DOHH2 (cell line): Measurements from ENCODE around the gene ADAMTS2.

Experiments used
- H3F3A ChIP-seq: fragments of 200-600 bp; sonication (generic), shearing (Covaris generic); 2 replicates; pipeline ENCODE4 v1.6.0; 2016; ENCODE audit warnings: antibody characterized with exemption, mild to moderate bottlenecking; ENCODE audit not compliant: control insufficient read depth, insufficient read depth
- H3K27ac ChIP-seq: fragments of 200-600 bp; sonication (generic); 2 replicates; pipeline ENCODE4 v1.5.1; 2014; ENCODE audit warnings: low read depth, mild to moderate bottlenecking, low read length, moderate library complexity
- H3K27me3 ChIP-seq: fragments of 200-600 bp; sonication (generic); 2 replicates; pipeline ENCODE4 v1.6.1; 2014; ENCODE audit warnings: mild to moderate bottlenecking, low read length, mixed read lengths; ENCODE audit not compliant: control insufficient read depth
- H3K36me3 ChIP-seq: fragments of 200-600 bp; sonication (generic); 2 replicates; pipeline ENCODE4 v1.6.1; 2014; ENCODE audit warnings: mild to moderate bottlenecking, low read length, moderate library complexity, mixed read lengths; ENCODE audit not compliant: control insufficient read depth
- H3K4me1 ChIP-seq: fragments of 200-600 bp; sonication (generic); 2 replicates; pipeline ENCODE4 v1.6.1; 2014; ENCODE audit warnings: mild to moderate bottlenecking, low read length, mixed read lengths; ENCODE audit not compliant: control insufficient read depth
- H3K4me2 ChIP-seq: fragments of 200-600 bp; sonication (generic); 2 replicates; pipeline ENCODE4 v1.6.0; 2014; ENCODE audit warnings: mild to moderate bottlenecking, low read length, moderate library complexity
- H3K4me3 ChIP-seq: fragments of 200-600 bp; sonication (generic); 2 replicates; pipeline ENCODE4 v1.5.1; 2014; ENCODE audit warnings: mild to moderate bottlenecking, low read length, mixed read lengths
- H3K79me2 ChIP-seq: fragments of 200-600 bp; sonication (generic); 2 replicates; pipeline ENCODE4 v1.6.1; 2014; ENCODE audit warnings: mild to moderate bottlenecking, low read length, mixed read lengths; ENCODE audit not compliant: control insufficient read depth
- H3K9me2 ChIP-seq: fragments of 200-600 bp; sonication (generic); replicated peaks from 2 replicates; pipeline ENCODE4 v1.6.1; 2014; ENCODE audit warnings: mild to moderate bottlenecking, low read length, mixed read lengths; ENCODE audit not compliant: control insufficient read depth
- H3K9me3 ChIP-seq: fragments of 200-600 bp; sonication (generic); 2 replicates; pipeline ENCODE4 v1.6.1; 2014; ENCODE audit warnings: antibody characterized with exemption, low read length, mixed read lengths; ENCODE audit not compliant: control insufficient read depth, insufficient read depth
- H4K20me1 ChIP-seq: fragments of 200-600 bp; sonication (generic); 2 replicates; pipeline ENCODE4 v1.6.0; 2014; ENCODE audit warnings: low read depth, mild to moderate bottlenecking, antibody characterized with exemption, low read length, moderate library complexity; ENCODE audit not compliant: control insufficient read depth, insufficient read depth
- EZH2phosphoT487 ChIP-seq: fragments of 200-600 bp; sonication (generic); IDR thresholded peaks from 2 replicates; pipeline ENCODE4 v1.6.1; 2017; ENCODE audit warnings: borderline replicate concordance, mild to moderate bottlenecking, antibody characterized with exemption, low read length, moderate library complexity, mixed read lengths
- TF ChIP-seq, protein P1 (sequence below): fragments of 200-600 bp; sonication (generic); IDR thresholded peaks from one replicate; pipeline ENCODE4 v1.5.1; 2014; ENCODE audit warnings: antibody characterized with exemption, mild to moderate bottlenecking, low read depth, low read length; ENCODE audit not compliant: poor library complexity, severe bottlenecking

ADAMTS2 gene

DNA sequence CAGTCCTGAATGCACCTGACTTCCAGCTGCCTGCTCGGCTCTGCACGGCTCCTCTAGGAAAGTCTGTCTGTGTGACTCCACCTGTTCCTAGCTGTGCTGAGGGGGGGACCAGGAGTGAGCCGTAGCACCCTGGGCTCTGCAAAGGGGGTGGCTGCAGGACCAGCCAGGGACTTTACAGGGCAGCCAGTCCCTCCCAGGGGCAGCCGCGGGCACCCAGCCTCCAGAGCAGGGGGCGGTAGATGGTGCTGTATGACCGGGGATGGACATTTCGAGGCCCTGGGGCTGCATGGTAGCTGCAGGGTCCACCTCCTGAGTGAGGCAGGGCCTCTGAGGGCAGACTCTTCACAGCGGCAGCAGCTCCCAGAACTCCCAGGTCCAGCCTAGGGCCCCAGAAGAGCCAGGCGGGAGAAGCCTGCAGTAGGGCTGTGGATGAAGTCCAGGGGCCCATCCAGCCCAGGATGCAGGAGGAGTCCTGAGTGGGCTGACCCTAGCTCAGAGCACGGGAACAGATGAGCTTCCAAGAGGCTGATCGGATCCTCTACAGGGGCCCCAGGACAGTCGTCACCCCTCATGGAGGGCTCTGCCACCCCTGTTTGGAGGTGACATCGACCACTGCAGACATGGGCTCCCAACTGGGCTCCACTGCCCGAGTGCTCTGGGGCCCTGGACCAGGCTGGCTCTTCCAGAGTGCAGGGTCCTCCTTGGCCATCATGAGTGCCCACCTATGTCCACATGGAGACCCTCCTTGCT, 179.7 kb downstream of the ADAMTS2 start:
- H3K4me2 ChIP-seq = no peak overlapping the region
- no peaks in the 10 kb centered on the region for H3K36me3 ChIP-seq
- peaks cover 4% of the 10 kb centered on the region; the same call in 1 of the 2 replicates for H3K9me3 ChIP-seq
- no peaks in the 10 kb centered on the region for H3K79me2 ChIP-seq
- H3K4me3 ChIP-seq = no peak overlapping the region
- H3K9me2 ChIP-seq = no peaks in the 10 kb centered on the region
- TF ChIP-seq, protein P1, sequence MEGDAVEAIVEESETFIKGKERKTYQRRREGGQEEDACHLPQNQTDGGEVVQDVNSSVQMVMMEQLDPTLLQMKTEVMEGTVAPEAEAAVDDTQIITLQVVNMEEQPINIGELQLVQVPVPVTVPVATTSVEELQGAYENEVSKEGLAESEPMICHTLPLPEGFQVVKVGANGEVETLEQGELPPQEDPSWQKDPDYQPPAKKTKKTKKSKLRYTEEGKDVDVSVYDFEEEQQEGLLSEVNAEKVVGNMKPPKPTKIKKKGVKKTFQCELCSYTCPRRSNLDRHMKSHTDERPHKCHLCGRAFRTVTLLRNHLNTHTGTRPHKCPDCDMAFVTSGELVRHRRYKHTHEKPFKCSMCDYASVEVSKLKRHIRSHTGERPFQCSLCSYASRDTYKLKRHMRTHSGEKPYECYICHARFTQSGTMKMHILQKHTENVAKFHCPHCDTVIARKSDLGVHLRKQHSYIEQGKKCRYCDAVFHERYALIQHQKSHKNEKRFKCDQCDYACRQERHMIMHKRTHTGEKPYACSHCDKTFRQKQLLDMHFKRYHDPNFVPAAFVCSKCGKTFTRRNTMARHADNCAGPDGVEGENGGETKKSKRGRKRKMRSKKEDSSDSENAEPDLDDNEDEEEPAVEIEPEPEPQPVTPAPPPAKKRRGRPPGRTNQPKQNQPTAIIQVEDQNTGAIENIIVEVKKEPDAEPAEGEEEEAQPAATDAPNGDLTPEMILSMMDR = no peak
- no peak for TF ChIP-seq EZH2phosphoT487
- H3K27me3 ChIP-seq = no peaks in the 10 kb centered on the region
- no peaks in the 10 kb centered on the region for H3K4me1 ChIP-seq
- H3F3A ChIP-seq = no peaks in the 10 kb centered on the region
- no peaks in the 10 kb centered on the region for H4K20me1 ChIP-seq
- H3K27ac ChIP-seq = no peak overlapping the region

DNA sequence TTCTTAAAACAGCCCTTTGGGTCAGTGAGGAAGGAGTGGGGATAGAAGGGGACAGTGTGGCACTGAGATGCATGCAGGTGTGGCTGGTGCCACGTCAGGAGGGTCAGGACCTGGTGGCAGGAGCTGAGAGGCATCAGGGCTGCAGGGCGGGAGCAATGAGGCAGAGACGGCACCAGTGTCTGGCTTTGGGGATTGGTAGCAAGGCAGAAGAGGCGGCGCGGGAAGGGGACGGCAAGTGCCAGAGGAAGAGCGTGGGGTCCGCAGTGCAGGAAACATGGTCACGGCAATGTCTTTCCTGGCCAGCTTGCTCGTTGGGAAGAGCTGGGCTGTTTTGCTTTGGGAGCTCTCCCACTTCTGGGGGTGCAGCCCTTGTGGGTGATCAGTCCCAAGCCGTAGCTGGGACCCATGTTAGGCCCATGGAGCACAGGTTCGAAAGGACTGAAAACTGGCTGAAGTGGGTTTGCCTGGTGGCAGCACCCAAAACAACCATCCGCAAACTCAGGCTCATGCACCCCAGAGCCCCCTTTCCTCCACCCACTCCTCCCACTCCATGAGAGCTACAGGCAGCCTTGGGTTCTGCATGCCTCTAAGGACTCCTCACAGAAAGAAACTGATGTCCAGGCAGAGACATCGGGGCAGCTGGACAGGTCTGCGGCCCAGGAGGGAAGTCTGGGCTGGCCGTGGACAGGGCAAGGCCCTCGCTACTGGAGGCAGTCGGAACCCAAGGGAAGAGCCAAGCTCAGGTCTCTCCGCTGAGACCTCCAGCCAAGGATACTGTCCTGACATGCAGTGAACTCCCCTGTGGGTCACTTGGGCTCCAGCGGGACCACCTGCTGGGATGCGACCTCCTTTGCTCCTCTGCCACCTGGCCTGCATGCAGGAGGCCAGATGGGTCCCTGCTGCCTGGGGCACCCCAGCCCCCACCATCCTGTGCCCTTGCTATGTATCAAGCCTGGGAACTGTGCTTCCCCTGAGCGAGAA, 180.6 kb downstream of the ADAMTS2 start:
- Histone ChIP-seq H3K9me3 (peaks cover 4% of the 10 kb centered on the region; the same call in 1 of the 2 replicates), H3K9me2 (no peaks in the 10 kb centered on the region), H3K4me1 (no peaks in the 10 kb centered on the region), H3K36me3 (no peaks in the 10 kb centered on the region), H4K20me1 (no peaks in the 10 kb centered on the region), H3F3A (no peaks in the 10 kb centered on the region), H3K4me2 (no peak overlapping the region), H3K4me3 (no peak overlapping the region), H3K27ac (no peak overlapping the region), H3K79me2 (no peaks in the 10 kb centered on the region), H3K27me3 (no peaks in the 10 kb centered on the region)
- TF ChIP-seq, protein P1 = no peak
- no peak for TF ChIP-seq EZH2phosphoT487

DNA sequence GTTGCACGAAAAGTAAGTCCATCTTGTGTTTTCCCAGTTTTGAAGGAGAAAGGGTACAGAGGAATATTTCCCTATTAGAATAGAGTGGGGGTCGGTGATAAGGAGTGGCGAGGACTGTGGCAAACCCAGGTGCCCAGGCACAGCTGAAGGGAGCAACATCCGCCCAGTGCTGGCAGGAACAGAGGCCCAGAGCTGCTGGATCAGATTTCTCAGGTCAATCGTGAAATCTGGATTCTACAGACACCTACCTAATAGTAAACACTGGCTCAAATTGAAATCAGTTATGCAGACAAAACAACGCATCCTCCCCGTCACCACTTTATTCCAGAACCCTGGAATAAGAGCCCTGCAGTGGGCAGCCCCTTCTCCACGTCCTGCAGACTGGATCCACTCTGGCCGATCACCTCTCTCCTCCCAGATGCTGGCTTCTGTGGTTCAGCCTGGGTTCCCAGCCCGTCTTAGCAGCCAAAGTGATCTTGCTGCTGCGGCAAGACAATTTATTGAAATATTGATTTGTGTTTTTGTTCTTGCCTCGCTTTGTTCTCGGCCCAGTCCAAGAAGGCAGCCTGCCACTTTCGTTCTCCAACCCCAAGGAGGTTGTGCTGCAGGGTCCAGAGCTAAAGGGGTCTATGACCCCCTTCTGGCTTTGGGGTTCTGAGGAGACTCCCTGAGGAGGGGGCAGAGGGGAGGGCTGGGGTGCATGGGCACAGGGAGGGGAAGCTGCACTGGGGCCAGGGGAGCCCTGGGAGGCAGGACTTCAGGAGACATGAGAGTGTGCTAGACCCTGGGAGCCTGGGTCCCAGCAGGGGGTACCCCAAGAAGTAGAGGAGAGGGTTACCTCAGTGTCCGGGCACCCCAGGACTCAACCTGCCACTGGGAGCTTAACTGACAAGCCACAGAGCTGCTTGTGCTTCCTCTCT, 181.8 kb downstream of the ADAMTS2 start:
- Histone ChIP-seq H3F3A (no peaks in the 10 kb centered on the region), H4K20me1 (no peaks in the 10 kb centered on the region), H3K79me2 (no peaks in the 10 kb centered on the region), H3K27ac (no peak overlapping the region), H3K36me3 (no peaks in the 10 kb centered on the region), H3K9me2 (no peaks in the 10 kb centered on the region), H3K4me1 (no peaks in the 10 kb centered on the region), H3K4me2 (no peak overlapping the region), H3K4me3 (no peak overlapping the region), H3K9me3 (peaks cover 4% of the 10 kb centered on the region; the same call in 1 of the 2 replicates), H3K27me3 (no peaks in the 10 kb centered on the region)
- TF ChIP-seq EZH2phosphoT487 = no peak
- TF ChIP-seq, protein P1 = no peak
